Measurements from ENCODE around the gene CLPX. TPM values are rescaled to one million over a fixed set of nuclear protein-coding genes. Genes with fewer than 3 reads are reported as not detected.

CLPX gene
- total and polyA plus RNA-seq, 11 donors: 11.2 to 64.8 (median 54.0) TPM

DNA sequence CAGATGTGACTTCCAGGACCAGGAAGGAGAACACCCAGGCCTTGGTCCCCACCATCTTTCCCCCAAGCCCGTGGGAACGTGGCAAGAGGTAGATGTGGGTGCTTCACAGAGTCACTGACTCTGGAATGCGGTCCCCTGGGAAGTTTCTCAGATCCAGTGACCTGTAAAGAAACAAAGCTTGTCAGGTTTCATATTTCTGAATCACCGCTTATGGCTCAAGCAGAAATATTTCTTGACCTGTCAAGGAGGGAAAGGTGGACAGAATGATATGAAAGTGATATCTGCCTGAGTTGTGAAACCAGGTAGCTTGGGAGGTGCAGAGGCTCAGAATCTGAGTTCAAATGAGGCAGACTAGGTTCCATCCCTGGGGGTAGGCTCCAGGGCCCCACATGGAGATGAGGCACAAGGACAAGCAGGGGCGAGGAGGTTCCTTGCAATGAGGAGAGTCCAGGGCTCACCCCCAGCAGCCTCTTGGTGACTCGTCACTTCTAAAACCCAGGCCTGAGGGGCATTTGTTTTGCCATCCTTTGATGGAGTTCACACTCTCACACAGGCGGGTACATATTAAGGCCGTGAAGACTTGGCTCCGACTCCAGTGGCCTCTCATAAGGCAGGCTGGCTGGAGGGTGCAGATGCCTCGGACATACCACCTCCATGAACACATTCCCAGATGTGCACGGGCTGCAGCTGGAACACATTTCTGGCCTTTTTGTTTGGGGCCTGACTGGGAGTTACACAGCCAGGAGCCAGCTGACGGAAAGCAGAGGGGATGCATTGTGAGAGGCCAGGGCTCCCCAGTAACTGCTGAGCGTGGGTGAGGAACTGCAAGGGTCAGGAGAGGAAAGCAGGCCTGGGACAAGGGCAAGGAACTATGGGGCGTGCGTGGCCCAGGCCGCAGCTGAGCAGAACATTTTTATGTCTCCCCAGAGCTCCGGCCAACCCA is 24.8 kb upstream of the CLPX start:
- Histone ChIP-seq H3K36me3 (no peaks in the 10 kb centered on the region), H3K9me3 (no peaks in the 10 kb centered on the region), H3K27ac (peak overlapping the region in 8 of 12 donors; percentile 0 to 68 (median 52)), H3K4me3 (peak overlapping the region in 1 of 12 donors; percentile 20), H3K27me3 (no peaks in the 10 kb centered on the region), H3K4me1 (peaks cover 0 to 48% (median 6%) of the 10 kb centered on the region in 12 donors)
- ATAC-seq: peak in 2 of 4 donors; percentile 16 to 54
- DNase-seq: peak in 4 of 5 donors; percentile 14 to 64 (median 44)
- intact Hi-C loops (cut with DNase I): loop anchor here in 3 of 10 donors (5.0 to 10.0 kb wide), 3 partner anchors 62 to 185 kb away; no protein-coding TSS in a partner anchor
- TF ChIP-seq, protein P1, sequence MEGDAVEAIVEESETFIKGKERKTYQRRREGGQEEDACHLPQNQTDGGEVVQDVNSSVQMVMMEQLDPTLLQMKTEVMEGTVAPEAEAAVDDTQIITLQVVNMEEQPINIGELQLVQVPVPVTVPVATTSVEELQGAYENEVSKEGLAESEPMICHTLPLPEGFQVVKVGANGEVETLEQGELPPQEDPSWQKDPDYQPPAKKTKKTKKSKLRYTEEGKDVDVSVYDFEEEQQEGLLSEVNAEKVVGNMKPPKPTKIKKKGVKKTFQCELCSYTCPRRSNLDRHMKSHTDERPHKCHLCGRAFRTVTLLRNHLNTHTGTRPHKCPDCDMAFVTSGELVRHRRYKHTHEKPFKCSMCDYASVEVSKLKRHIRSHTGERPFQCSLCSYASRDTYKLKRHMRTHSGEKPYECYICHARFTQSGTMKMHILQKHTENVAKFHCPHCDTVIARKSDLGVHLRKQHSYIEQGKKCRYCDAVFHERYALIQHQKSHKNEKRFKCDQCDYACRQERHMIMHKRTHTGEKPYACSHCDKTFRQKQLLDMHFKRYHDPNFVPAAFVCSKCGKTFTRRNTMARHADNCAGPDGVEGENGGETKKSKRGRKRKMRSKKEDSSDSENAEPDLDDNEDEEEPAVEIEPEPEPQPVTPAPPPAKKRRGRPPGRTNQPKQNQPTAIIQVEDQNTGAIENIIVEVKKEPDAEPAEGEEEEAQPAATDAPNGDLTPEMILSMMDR (IDR thresholded peaks at IDR 0.05): no peak
- no peak for TF ChIP-seq POLR2A (IDR thresholded peaks at IDR 0.05)
- 71 to 85% (median 73%) methylated on average over 17 of the region's 17 CpGs for WGBS, 4 donors

DNA sequence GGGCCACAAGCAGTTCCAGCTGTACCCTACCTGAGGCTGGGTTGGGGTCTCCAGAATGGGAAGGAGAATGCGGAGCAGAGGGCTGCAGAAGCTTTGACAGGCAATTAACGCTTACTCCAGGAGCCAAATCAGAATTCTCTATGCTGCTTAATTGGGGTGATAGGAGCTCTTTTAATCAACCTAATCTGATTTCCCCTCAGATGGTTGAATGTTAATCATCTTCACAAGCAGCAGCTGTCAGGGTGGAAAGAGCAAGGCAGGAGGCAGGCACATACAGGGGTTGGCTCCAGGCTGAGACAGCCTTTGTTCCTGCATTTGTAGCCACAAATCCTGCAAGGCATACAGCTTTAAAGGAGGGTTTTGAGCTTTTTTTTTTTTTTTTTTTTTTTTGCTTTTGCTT is 23.5 kb upstream of the CLPX start:
- peaks cover 0 to 43% (median 6%) of the 10 kb centered on the region in 12 donors for H3K4me1 ChIP-seq
- DNase-seq (no peak), ATAC-seq (no peak)
- intact Hi-C loops (cut with DNase I): loop anchor here in 2 of 10 donors (5.0 to 10.0 kb wide), 2 partner anchors 64 to 186 kb away; no protein-coding TSS in a partner anchor
- no peaks in the 10 kb centered on the region for H3K9me3 ChIP-seq
- no peak overlapping the region for H3K27ac ChIP-seq
- no peaks in the 10 kb centered on the region for H3K36me3 ChIP-seq
- H3K4me3 ChIP-seq: no peak overlapping the region
- TF ChIP-seq, protein P1 (IDR thresholded peaks at IDR 0.05): no peak
- no peak for TF ChIP-seq POLR2A (IDR thresholded peaks at IDR 0.05)
- no peaks in the 10 kb centered on the region for H3K27me3 ChIP-seq
- 95 to 100% (median 98%) methylated on average over 2 of the region's 2 CpGs for WGBS, 4 donors

DNA sequence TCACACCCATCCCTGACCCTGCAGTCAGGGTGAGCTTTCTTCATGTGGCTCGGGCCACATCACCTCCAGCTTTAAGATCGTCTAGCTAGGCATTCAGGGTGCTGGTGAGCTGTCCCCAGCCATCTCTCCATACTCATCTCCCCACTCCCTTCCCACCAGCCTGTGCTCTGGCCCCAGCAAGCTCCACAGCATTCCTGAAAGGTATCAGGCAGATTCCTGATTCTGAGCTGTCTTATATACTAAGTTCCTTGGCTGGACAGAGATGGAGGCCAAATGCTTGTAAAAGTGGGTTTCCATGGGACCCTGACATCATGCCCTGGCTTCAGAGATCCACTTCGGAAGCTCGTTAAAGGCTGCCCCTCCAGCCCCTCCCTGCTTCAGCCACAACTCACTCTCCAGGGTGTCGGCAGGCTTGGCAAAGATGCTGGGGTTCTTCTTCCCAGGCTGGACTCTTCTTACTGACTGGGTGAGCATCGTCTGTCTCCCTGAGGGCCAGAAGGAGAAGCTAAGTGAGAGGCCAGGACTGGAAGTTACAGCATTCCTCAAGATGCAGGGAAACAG is 22.2 kb upstream of the CLPX start:
- peak overlapping the region in 1 of 12 donors; percentile 19 for H3K27ac ChIP-seq
- WGBS, 4 donors: 81 to 88% (median 81%) methylated on average over 6 of the region's 6 CpGs
- DNase-seq (no peak), ATAC-seq (no peak)
- intact Hi-C loops (cut with DNase I): loop anchor here in 2 of 10 donors (5.0 to 10.0 kb wide), 2 partner anchors 65 to 187 kb away; no protein-coding TSS in a partner anchor
- TF ChIP-seq POLR2A (IDR thresholded peaks at IDR 0.05): no peak
- TF ChIP-seq, protein P1 (IDR thresholded peaks at IDR 0.05): no peak
- no peaks in the 10 kb centered on the region for H3K27me3 ChIP-seq
- H3K4me1 ChIP-seq: peaks cover 0 to 39% (median 6%) of the 10 kb centered on the region in 12 donors
- H3K4me3 ChIP-seq: no peak overlapping the region
- H3K36me3 ChIP-seq: no peaks in the 10 kb centered on the region
- no peaks in the 10 kb centered on the region for H3K9me3 ChIP-seq

DNA sequence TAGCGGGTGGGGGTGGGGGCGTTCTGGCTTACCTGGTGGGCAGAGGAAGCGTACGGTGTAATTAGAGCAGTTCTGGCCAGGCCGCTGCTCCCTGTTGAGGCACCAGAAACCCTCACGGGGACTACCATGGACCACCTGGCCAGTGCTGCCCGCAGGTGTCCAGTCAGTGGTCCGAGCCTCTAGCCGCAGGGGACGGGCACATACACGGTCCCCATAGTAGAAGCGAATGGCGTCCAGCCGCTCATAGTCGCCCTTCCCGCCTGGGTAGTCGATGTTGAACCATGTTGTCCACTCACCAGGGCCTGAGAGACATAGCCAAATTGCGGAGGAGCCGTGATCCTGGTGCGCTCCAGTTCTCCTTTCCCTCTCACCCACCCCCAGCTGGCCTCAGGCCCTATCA is 21.6 kb upstream of the CLPX start:
- intact Hi-C loops (cut with DNase I): loop anchor here in 2 of 10 donors (5.0 to 10.0 kb wide), 2 partner anchors 66 to 188 kb away; no protein-coding TSS in a partner anchor
- DNase-seq (no peak), ATAC-seq (no peak)
- no peaks in the 10 kb centered on the region for H3K9me3 ChIP-seq
- H3K36me3 ChIP-seq: no peaks in the 10 kb centered on the region
- peak overlapping the region in 1 of 12 donors; percentile 19 for H3K27ac ChIP-seq
- TF ChIP-seq, protein P1 (IDR thresholded peaks at IDR 0.05): no peak
- TF ChIP-seq POLR2A (IDR thresholded peaks at IDR 0.05): no peak
- H3K27me3 ChIP-seq: no peaks in the 10 kb centered on the region
- WGBS, 4 donors: 96 to 98% (median 97%) methylated on average over 19 to 20 of the region's 20 CpGs
- peaks cover 0 to 33% (median 4%) of the 10 kb centered on the region in 12 donors for H3K4me1 ChIP-seq
- no peak overlapping the region for H3K4me3 ChIP-seq
